Retinal pigment epithelial cell (primary cell): ENCODE data around the gene OR6Y1.
A peak's percentile ranks its signal among the peaks of the same experiment; 100 is the strongest.

Experiments used
- DNase-seq: peaks from one replicate; pipeline ENCODE4 v3.0.0-alpha.2; 2010; ENCODE audit warnings: low read depth
- H3K4me3 ChIP-seq: 2 replicates; pipeline ENCODE4 v1.5.1; 2011; ENCODE audit warnings: mild to moderate bottlenecking, low read length, control low read depth, moderate library complexity
- CTCF ChIP-seq: conservative IDR thresholded peaks from 2 replicates; pipeline ENCODE4 v1.5.1; 2011; ENCODE audit warnings: low read depth, low read length, control low read depth, inconsistent platforms

OR6Y1 gene

DNA sequence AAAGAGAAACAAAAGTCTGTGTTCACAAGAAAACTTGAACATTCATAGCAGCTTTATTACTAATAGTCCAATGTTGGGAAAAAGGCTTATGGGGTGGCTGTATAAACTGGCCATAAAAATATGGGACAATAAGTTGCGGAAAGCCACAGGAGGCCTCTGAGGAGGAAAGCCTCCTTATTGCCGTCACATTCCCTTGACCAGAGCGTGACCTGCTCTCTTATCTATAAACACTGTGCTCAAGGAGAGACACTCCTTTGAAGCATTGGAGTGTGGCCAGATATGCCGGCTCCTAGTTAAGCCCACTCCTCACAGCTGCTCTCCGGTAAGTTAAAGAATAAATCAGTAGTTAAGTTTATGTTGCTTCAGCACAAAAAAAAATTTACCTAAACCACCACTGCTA, 19.7 kb downstream of the OR6Y1 start:
- H3K4me3 ChIP-seq = no peak overlapping the region
- TF ChIP-seq CTCF = no peak
- no peak for DNase-seq

DNA sequence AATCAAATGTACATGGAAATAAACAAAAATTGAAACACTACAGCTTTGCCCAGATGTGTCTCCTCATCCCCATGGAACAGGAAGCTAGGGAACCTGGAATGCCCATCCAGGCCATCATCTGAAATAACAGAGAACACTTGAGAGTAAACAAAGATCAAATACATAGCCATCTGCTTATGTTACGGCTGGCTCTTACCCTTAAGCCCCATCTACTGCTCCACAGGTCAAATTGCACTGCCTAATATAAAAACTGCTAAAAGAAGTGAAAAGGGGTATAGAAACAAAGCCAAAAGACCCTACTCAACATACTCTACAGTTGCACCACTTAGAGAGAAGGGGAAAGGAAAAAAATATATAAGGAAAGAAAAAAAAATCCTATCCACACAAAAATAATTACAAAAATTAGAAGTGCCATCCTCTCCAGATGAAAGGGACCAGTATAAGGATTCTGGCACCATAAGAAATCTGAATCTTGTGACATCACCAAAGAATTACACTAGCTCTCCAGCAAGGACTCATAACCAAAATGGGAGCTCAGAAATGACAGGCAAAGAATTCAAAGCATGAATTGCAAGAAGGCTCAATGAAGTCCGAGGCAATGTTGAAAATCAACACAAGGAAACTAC, 26.9 kb downstream of the OR6Y1 start:
- DNase-seq = no peak
- peak; percentile 40 for TF ChIP-seq CTCF
- H3K4me3 ChIP-seq = no peak overlapping the region

DNA sequence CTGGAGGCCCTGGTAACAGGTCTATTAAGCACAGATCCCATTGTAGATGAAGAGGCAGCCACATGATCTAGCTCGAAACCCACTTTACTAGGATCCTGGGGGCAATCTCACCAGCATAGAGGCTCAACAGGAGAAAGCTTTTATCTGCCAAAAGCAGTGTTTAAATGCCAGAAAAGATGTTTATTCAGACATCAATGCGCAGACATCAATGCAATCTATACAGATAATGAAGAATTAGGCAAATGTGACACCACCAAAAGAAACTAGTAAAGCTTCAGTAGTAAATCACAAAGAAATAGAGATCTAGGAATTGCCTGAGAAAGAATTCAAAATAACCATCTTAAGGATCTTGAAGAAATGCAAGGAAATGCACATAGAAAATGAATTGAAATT, 32.5 kb downstream of the OR6Y1 start:
- H3K4me3 ChIP-seq = no peak overlapping the region
- DNase-seq = no peak

GRCh38 chr1:158520955-158521665, 33.1 kb downstream of the OR6Y1 start:
- no peak for DNase-seq
- no peak overlapping the region for H3K4me3 ChIP-seq
- TF ChIP-seq CTCF = no peak

More for the DNA sequence above, 32.5 kb downstream of the OR6Y1 start:
- TF ChIP-seq CTCF = no peak

- TF ChIP-seq CTCF = no peak
Observed at GRCh38 chr1:158520021-158520420, 34.2 kb downstream of the OR6Y1 start.

DNA sequence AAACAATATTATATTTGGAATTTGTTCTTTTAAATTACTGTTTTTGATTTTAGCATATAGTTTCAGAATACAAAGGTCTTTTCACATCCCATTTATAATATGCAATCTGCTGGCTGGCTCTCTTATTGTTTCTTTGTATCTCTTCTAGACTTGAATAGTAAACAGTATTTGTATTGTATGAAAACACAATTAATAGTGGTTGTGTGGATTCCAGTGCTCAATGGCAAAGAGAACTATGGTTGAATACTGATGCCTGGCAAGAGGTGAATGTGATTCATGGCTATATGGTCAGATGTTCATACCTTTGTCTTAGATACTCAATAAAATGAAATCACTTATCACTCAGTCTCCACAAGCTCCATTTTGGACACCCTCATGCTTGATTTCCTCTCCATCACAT, 37.2 kb downstream of the OR6Y1 start:
- H3K4me3 ChIP-seq = no peak overlapping the region
- no peak for DNase-seq
- TF ChIP-seq CTCF = no peak

More at GRCh38 chr1:158520021-158520420, 34.2 kb downstream of the OR6Y1 start:
- no peak for DNase-seq
- H3K4me3 ChIP-seq = no peak overlapping the region
